Neural cell (in vitro differentiated cells): ENCODE data around the gene NOC2L. TPM values are rescaled to one million over a fixed set of nuclear protein-coding genes. Genes with fewer than 3 reads are reported as not detected.

Experiments
- H2AFZ ChIP-seq: fragments of 200-600, 300-800 bp; sonication (generic), shearing (Covaris generic); 2 replicates; pipeline ENCODE4 v1.6.0; 2014; ENCODE audit warnings: low read depth, mild to moderate bottlenecking, antibody characterized with exemption, low read length, moderate library complexity
- H3F3A ChIP-seq: fragments of 200-600 bp; shearing (Covaris generic); 2 replicates; pipeline ENCODE4 v1.6.1; 2016; ENCODE audit warnings: mild to moderate bottlenecking, moderate library complexity, mixed read lengths, antibody characterized with exemption, low read length; ENCODE audit not compliant: insufficient read depth, poor library complexity, severe bottlenecking
- H3K27ac ChIP-seq: fragments of 200-600, 300-800 bp; sonication (generic), shearing (Covaris generic); 2 replicates; pipeline ENCODE4 v1.5.1; 2014; ENCODE audit warnings: mild to moderate bottlenecking, low read length, moderate library complexity
- H3K27me3 ChIP-seq: fragments of 300-800, 200-600 bp; sonication (generic), shearing (Covaris generic); 2 replicates; pipeline ENCODE4 v1.6.0; 2014; ENCODE audit warnings: mild to moderate bottlenecking, low read depth, low read length, moderate library complexity; ENCODE audit not compliant: insufficient read depth
- H3K36me3 ChIP-seq: fragments of 300-800, 200-600 bp; sonication (generic), shearing (Covaris generic); 2 replicates; pipeline ENCODE4 v1.5.1; 2014; ENCODE audit warnings: mild to moderate bottlenecking, antibody characterized with exemption, low read length, moderate library complexity; ENCODE audit not compliant: insufficient read depth
- H3K4me2 ChIP-seq: fragments of 300-800, 200-600 bp; sonication (generic), shearing (Covaris generic); 2 replicates; pipeline ENCODE4 v1.6.0; 2014; ENCODE audit warnings: mild to moderate bottlenecking, low read length
- H3K4me3 ChIP-seq: fragments of 300-800, 200-600 bp; sonication (generic), shearing (Covaris generic); 2 replicates; pipeline ENCODE4 v1.5.1; 2014; ENCODE audit warnings: mild to moderate bottlenecking, low read length, moderate library complexity
- H3K79me2 ChIP-seq: fragments of 200-600 bp; shearing (Covaris generic); replicated peaks from 2 replicates; pipeline ENCODE4 v1.6.0; 2014; ENCODE audit warnings: mild to moderate bottlenecking, low read length, moderate library complexity; ENCODE audit not compliant: insufficient read depth
- H3K9ac ChIP-seq: fragments of 300-800, 200-600 bp; sonication (generic), shearing (Covaris generic); 2 replicates; pipeline ENCODE4 v1.6.1; 2016; ENCODE audit warnings: mild to moderate bottlenecking, low read length, mixed read lengths
- H3K9me2 ChIP-seq: fragments of 200-600 bp; shearing (Covaris generic); 2 replicates; pipeline ENCODE4 v1.6.1; 2016; ENCODE audit warnings: mild to moderate bottlenecking, low read length, mixed read lengths; ENCODE audit not compliant: insufficient read depth
- H3K9me3 ChIP-seq: fragments of 200-600, 300-800 bp; sonication (generic), shearing (Covaris generic); 2 replicates; pipeline ENCODE4 v1.6.1; 2016; ENCODE audit warnings: mild to moderate bottlenecking, mixed run types, low read length, moderate library complexity, mixed read lengths
- H4K20me1 ChIP-seq: fragments of 200-600 bp; shearing (Covaris generic); 2 replicates; pipeline ENCODE4 v1.6.1; 2016; ENCODE audit warnings: mild to moderate bottlenecking, mixed run types; ENCODE audit not compliant: insufficient read depth
- CTCF ChIP-seq: fragments of 450-650 bp; IDR thresholded peaks from 2 replicates; pipeline ENCODE4 v1.5.1; 2014; ENCODE audit warnings: antibody characterized with exemption, mild to moderate bottlenecking, moderate library complexity; ENCODE audit not compliant: poor library complexity, severe bottlenecking
- MXI1 ChIP-seq: fragments of 450-650 bp; conservative IDR thresholded peaks from 2 replicates; pipeline ENCODE4 v1.6.1; 2014; ENCODE audit warnings: antibody characterized with exemption, mild to moderate bottlenecking; ENCODE audit not compliant: poor library complexity, severe bottlenecking
- POLR2AphosphoS5 ChIP-seq: IDR thresholded peaks from 2 replicates; pipeline ENCODE4 v1.6.1; 2012
- SMC3 ChIP-seq: fragments of 450-650 bp; conservative IDR thresholded peaks from 2 replicates; pipeline ENCODE4 v1.6.1; 2014; ENCODE audit warnings: antibody characterized with exemption, mild to moderate bottlenecking, moderate library complexity; ENCODE audit not compliant: poor library complexity
- polyA plus RNA-seq: library from polyadenylated mRNA; depleted of rRNA; stranded (reverse); fragments of >200 nt; gene quantifications from 2 replicates; pipeline ENCODE4 v1.2.3, GENCODE V29; 2014
- TF ChIP-seq, protein P1 (sequence below): IDR thresholded peaks from 2 replicates; pipeline ENCODE4 v1.6.1; 2012; ENCODE audit warnings: borderline replicate concordance

NOC2L gene
- polyA plus RNA-seq, 1 donor from 2014 or later = 77.2 TPM

DNA sequence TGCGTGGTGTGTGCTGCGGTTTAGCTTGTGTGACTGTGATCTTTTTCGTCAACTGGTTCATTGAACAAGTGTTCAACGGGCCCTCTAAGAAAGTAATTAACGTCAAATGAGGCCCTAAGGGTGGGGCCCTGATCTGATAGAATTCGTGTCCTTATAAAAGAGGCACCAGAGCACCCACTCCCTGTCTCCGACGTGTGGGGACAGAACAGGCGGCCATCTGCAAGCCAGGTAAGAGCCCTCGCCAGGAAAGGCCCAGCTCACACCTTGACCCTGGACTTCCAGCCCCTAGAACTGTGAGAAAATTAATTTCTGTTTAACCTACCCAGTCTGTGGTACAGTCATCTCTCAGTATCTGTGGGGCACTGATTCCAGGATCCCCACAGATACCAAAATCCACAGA lies 55.8 kb downstream of the NOC2L start:
- no peaks in the 10 kb centered on the region for H3K9me3 ChIP-seq
- H3K27ac ChIP-seq = no peak overlapping the region
- no peak overlapping the region for H2AFZ ChIP-seq
- H3K4me3 ChIP-seq = no peak overlapping the region
- no peaks in the 10 kb centered on the region for H3K36me3 ChIP-seq
- H3F3A ChIP-seq = no peaks in the 10 kb centered on the region
- no peaks in the 10 kb centered on the region for H4K20me1 ChIP-seq
- TF ChIP-seq POLR2AphosphoS5 = no peak
- TF ChIP-seq, protein P1, sequence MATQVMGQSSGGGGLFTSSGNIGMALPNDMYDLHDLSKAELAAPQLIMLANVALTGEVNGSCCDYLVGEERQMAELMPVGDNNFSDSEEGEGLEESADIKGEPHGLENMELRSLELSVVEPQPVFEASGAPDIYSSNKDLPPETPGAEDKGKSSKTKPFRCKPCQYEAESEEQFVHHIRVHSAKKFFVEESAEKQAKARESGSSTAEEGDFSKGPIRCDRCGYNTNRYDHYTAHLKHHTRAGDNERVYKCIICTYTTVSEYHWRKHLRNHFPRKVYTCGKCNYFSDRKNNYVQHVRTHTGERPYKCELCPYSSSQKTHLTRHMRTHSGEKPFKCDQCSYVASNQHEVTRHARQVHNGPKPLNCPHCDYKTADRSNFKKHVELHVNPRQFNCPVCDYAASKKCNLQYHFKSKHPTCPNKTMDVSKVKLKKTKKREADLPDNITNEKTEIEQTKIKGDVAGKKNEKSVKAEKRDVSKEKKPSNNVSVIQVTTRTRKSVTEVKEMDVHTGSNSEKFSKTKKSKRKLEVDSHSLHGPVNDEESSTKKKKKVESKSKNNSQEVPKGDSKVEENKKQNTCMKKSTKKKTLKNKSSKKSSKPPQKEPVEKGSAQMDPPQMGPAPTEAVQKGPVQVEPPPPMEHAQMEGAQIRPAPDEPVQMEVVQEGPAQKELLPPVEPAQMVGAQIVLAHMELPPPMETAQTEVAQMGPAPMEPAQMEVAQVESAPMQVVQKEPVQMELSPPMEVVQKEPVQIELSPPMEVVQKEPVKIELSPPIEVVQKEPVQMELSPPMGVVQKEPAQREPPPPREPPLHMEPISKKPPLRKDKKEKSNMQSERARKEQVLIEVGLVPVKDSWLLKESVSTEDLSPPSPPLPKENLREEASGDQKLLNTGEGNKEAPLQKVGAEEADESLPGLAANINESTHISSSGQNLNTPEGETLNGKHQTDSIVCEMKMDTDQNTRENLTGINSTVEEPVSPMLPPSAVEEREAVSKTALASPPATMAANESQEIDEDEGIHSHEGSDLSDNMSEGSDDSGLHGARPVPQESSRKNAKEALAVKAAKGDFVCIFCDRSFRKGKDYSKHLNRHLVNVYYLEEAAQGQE = no peak
- H3K9me2 ChIP-seq = no peaks in the 10 kb centered on the region
- no peaks in the 10 kb centered on the region for H3K79me2 ChIP-seq
- H3K4me2 ChIP-seq = no peak overlapping the region
- H3K9ac ChIP-seq = no peak overlapping the region
- H3K27me3 ChIP-seq = no peaks in the 10 kb centered on the region

DNA sequence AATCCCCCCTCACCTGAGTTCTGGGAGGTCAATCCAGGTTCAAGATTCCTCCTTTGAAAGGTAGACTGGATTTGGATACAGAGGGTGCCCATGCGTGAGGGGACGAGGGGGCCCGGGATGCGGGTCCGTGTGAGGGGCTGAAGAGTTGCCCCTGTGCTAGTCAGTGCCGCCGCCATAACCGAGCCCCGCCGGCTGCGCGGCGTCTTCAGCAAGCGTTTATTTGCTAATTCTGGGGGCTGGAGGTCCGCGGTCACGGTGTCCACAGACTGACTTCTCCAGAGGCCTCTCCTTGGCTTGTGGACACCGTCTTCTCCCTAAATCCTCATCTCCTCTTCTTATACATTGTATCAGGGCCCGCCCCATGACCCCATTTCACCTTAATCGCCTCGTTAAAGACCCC lies 56.3 kb downstream of the NOC2L start:
- TF ChIP-seq SMC3 = no peak
- no peak for TF ChIP-seq CTCF
- no peak for TF ChIP-seq MXI1
- TF ChIP-seq, protein P1 = no peak
- H3K4me2 ChIP-seq = no peak overlapping the region

More for the DNA sequence above, 56.3 kb downstream of the NOC2L start:
- no peak overlapping the region for H2AFZ ChIP-seq
- no peak overlapping the region for H3K27ac ChIP-seq
- no peak overlapping the region for H3K4me3 ChIP-seq
- no peak overlapping the region for H3K9ac ChIP-seq
- no peaks in the 10 kb centered on the region for H4K20me1 ChIP-seq
- H3K79me2 ChIP-seq = no peaks in the 10 kb centered on the region
- H3K9me2 ChIP-seq = no peaks in the 10 kb centered on the region
- H3K27me3 ChIP-seq = no peaks in the 10 kb centered on the region
- no peaks in the 10 kb centered on the region for H3K36me3 ChIP-seq
- no peaks in the 10 kb centered on the region for H3K9me3 ChIP-seq
- H3F3A ChIP-seq = no peaks in the 10 kb centered on the region
